ENCODE data around the gene SYCP2. TPM values are rescaled to one million over a fixed set of nuclear protein-coding genes. Genes with fewer than 3 reads are reported as not detected.

Gene SYCP2
- total and polyA plus RNA-seq, 2 of the 8 experiments (the other 6 are each of a cell fraction or from before 2014, with no cell fraction given) = 0.02 to 0.50 TPM

DNA sequence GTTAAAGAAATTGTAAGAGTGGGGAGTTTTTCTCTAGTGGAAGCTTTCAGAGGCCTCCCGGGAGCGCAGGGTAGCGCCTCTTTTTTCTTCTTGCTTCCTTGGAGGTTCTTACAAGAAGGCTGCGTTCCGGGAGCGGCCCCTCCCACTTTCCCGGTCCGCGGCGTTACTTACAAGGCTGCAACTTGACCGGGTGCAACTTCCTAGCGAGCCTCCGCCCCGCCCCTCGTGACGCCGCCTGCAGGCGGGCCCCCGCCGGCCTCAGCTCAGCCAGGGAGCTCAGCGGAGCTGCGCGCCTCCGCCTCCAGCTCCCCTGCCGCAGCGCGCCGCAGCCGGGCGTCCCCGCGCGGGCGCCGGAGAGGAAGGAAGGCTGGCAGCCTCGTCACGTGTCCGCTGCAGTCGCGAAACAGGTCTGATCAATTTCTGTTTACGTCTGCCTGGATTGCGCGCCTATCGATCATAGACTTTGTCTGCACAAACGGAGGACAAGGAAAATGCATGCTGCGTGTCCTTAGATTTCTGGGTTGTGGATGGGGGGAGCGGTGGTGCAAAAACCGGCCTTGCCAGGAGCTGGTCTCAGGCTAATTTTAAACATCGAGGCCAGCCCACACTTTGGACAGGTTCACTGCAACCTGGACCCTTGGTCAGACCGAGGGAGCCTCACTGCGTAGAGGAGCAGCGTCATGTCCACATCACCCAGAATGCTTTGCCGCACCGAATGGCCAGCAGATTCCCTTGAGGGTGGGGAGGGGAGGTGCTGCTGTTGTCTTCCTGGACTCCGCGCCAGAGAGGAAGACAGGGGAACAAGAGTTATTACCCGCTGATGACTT lies 6.9 kb upstream of the SYCP2 start, which contains the start of the genes FAM217B and PPP1R3D:
Gene FAM217B, plus strand, starts transcription at position 261 of the 827 bp plus-strand sequence. CDS start 3,555 bp downstream, outside the sequence.
Gene PPP1R3D, minus strand, starts transcription at position 177 of the 827 bp plus-strand sequence. CDS start 374 bp downstream, outside the sequence.
- H2AK5ac ChIP-seq (ENCODE audit: low read depth, low read length) = no peak within 1 kb of the TSS; the same call in 1 of the 2 replicates
- H4K91ac ChIP-seq (replicated peaks; ENCODE audit: insufficient read length, low read length) = peak within 1 kb of the TSS; percentile 90
- H3K4me3 ChIP-seq (ENCODE audit: extremely low read depth in 1 of 4, insufficient read depth in 2 of 4, low read depth in 3 of 4, low read length in 4 of 4) = peak within 1 kb of the TSS; percentile 61 to 88 (median 75)
- peak within 1 kb of the TSS; percentile 45 to 83 (median 80) for H3K9ac ChIP-seq (replicated peaks in 1 of 4; ENCODE audit: extremely low read depth in 1 of 4, low read depth in 3 of 4, low read length in 3 of 4)
- CTCF ChIA-PET (ENCODE audit: partially characterized antibody) = interaction anchor here (0.7 kb wide), 2 partner anchors 9 to 1558 kb away, joined by 3 read pairs; no protein-coding TSS in a partner anchor
- H3K79me2 ChIP-seq (ENCODE audit: control insufficient read depth in 1 of 2, insufficient read depth in 2 of 2, low read length in 2 of 2) = peaks cover 0 to 5% of the 10 kb centered on the region in 2 experiments; a peak in 1 of 4 replicates
- H4K20me1 ChIP-seq (replicated peaks in 1 of 2; ENCODE audit: control insufficient read depth in 1 of 2, insufficient read depth in 2 of 2, low read length in 2 of 2) = peaks cover 0 to 7% of the 10 kb centered on the region in 2 experiments
- H3K23ac ChIP-seq (ENCODE audit: insufficient read length) = no peak within 1 kb of the TSS
- H3K56ac ChIP-seq (replicated peaks; ENCODE audit: insufficient read length, low read depth, low read length) = peak within 1 kb of the TSS; percentile 73
- no peak within 1 kb of the TSS for H2BK20ac ChIP-seq (ENCODE audit: low read length)
- 1% methylated on average over 54 of the region's 57 CpGs; no CpG with 5 or more reads in 1 of the 2 experiments for WGBS, 2 experiments (ENCODE audit: extremely low coverage in 1 of 2, insufficient coverage in 1 of 2, insufficient read length in 1 of 2, insufficient replicate concordance in 2 of 2, low coverage in 1 of 2, low lambda C conversion rate in 2 of 2, missing lambda C conversion rate in 1 of 2)
- peaks cover 12% of the 10 kb centered on the region for H3K23me2 ChIP-seq (ENCODE audit: low read depth, low read length)
- H3K27me3 ChIP-seq (replicated peaks in 1 of 4; ENCODE audit: control insufficient read depth in 3 of 4, extremely low read depth in 1 of 4, insufficient read depth in 3 of 4, low read length in 3 of 4) = peaks cover 9 to 19% (median 15%) of the 10 kb centered on the region in 4 experiments
- peak within 1 kb of the TSS; percentile 99 for H3K18ac ChIP-seq (ENCODE audit: extremely low read depth, low read length)
- H4K8ac ChIP-seq (ENCODE audit: extremely low read depth, insufficient read depth, low read length) = peak within 1 kb of the TSS; percentile 94
- peak within 1 kb of the TSS; percentile 63; the same call in 1 of the 2 replicates for H2BK12ac ChIP-seq (ENCODE audit: low read depth, low read length)
- H3K4ac ChIP-seq (replicated peaks; ENCODE audit: insufficient read length, low read depth, low read length) = peak within 1 kb of the TSS; percentile 97
- FAIRE-seq (peak; percentile 39), DNase-seq (ENCODE audit: low read depth in 1 of 2, low spot score in 2 of 2) (peak; percentile 90 to 92)
- peak within 1 kb of the TSS; percentile 49 for H4K5ac ChIP-seq (ENCODE audit: insufficient read length, low read depth, low read length)
- no peaks in the 10 kb centered on the region for H3K79me1 ChIP-seq (ENCODE audit: low read depth, low read length)
- peak within 1 kb of the TSS; percentile 19 for H2BK120ac ChIP-seq (replicated peaks; ENCODE audit: low read depth, low read length)
- H3K4me1 ChIP-seq (replicated peaks in 1 of 4; ENCODE audit: control insufficient read depth in 3 of 4, insufficient read depth in 4 of 4, low read length in 3 of 4) = peaks cover 0 to 6% (median 2%) of the 10 kb centered on the region in 4 experiments; a peak in 4 of 7 replicates
- peak within 1 kb of the TSS; percentile 72 for H3K27ac ChIP-seq (ENCODE audit: low read depth, low read length)
- no peak within 1 kb of the TSS for H3K14ac ChIP-seq (ENCODE audit: insufficient read length)
- peak within 1 kb of the TSS; percentile 95 for H2BK5ac ChIP-seq (ENCODE audit: low read depth, low read length)
- peaks cover 0 to 17% (median 7%) of the 10 kb centered on the region in 4 experiments; a peak in 4 of 8 replicates for H3K36me3 ChIP-seq (ENCODE audit: control insufficient read depth in 2 of 4, insufficient read depth in 4 of 4, low read length in 3 of 4)
- peak within 1 kb of the TSS; percentile 83 to 93 for H3K4me2 ChIP-seq (ENCODE audit: insufficient read depth in 1 of 2, low read depth in 2 of 2, low read length in 2 of 2)
- H3K9me3 ChIP-seq (ENCODE audit: insufficient read depth in 2 of 2, low read depth in 1 of 2, low read length in 1 of 2) = peaks cover 5 to 9% of the 10 kb centered on the region in 2 experiments; a peak in 3 of 4 replicates
- peak within 1 kb of the TSS; percentile 95 for H2AFZ ChIP-seq (ENCODE audit: low read length)
- H2BK15ac ChIP-seq (ENCODE audit: low read length) = peak within 1 kb of the TSS; percentile 88; the same call in 1 of the 2 replicates
- POLR2A ChIA-PET (ENCODE audit: partially characterized antibody) = interaction anchor here (0.8 to 2.3 kb wide), 7 partner anchors 9 to 54 kb away, joined by 3 to 8 read pairs (median 3); partner anchors contain the start of gene CDH26
- TF ChIP-seq, protein P1, sequence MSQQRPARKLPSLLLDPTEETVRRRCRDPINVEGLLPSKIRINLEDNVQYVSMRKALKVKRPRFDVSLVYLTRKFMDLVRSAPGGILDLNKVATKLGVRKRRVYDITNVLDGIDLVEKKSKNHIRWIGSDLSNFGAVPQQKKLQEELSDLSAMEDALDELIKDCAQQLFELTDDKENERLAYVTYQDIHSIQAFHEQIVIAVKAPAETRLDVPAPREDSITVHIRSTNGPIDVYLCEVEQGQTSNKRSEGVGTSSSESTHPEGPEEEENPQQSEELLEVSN (IDR thresholded peaks at IDR 0.05) = peak; percentile 40; the same call in 1 of the 2 replicates
- no peak for TF ChIP-seq SAP30 (IDR thresholded peaks at IDR 0.05; ENCODE audit: insufficient read depth, insufficient replicate concordance, low read length)
- no peak for TF ChIP-seq SP2 (IDR thresholded peaks at IDR 0.05; ENCODE audit: low read length)
- TF ChIP-seq TEAD4 (IDR thresholded peaks at IDR 0.05; ENCODE audit: low read depth, low read length) = no peak
- TF ChIP-seq BACH1 (IDR thresholded peaks at IDR 0.05; ENCODE audit: low read length) = no peak
- no peak for TF ChIP-seq TCF12 (IDR thresholded peaks at IDR 0.05; ENCODE audit: low read depth, low read length)
- TF ChIP-seq ASH2L (IDR thresholded peaks at IDR 0.05; ENCODE audit: low read length) = peak; percentile 91
- peak; percentile 46; the same call in 1 of the 2 replicates for TF ChIP-seq TBP (IDR thresholded peaks at IDR 0.05; ENCODE audit: low read depth, low read length)
- no peak for TF ChIP-seq CBX8 (IDR thresholded peaks at IDR 0.05; ENCODE audit: borderline replicate concordance, low read depth, low read length)
- TF ChIP-seq JUND (IDR thresholded peaks at IDR 0.05; ENCODE audit: low read length) = no peak
- TF ChIP-seq JUN (IDR thresholded peaks at IDR 0.05; ENCODE audit: low read depth, low read length) = no peak

Data from H1 (cell line).